HepG2 (cell line): ENCODE measurements around the gene KDM1B. TPM values are rescaled to one million over a fixed set of nuclear protein-coding genes. Genes with fewer than 3 reads are reported as not detected.

ENCODE experiments used
- ATAC-seq: fragments of 200-7000 bp; cut with Tn5 transposase; 3 replicates; pipeline ENCODE4 v1.9.1; 2020; ENCODE audit warnings: mild to moderate bottlenecking, moderate library complexity
- BruUV-seq: library from RNA; stranded (reverse); fragments of 400-500 nt; replicated peaks from 2 replicates; lab custom pipeline; 2021; lab: Mats Ljungman, UMichigan
- CTCF ChIA-PET: fragments of 300-600 bp; formaldehyde crosslinking; extraction: SDS; loops from one replicate; lab custom pipeline; 2021; ENCODE audit warnings: low total read pairs, inconsistent platforms, low intra/inter-chr PET ratio; lab: Yijun Ruan, JAX
- POLR2A ChIA-PET: fragments of 350-600 bp; sonication (Branson Sonifier 250); formaldehyde crosslinking; loops from one replicate; lab custom pipeline; 2020; ENCODE audit warnings: antibody characterized with exemption, inconsistent platforms; lab: Yijun Ruan, JAX
- DNase-seq: peaks from one replicate; pipeline ENCODE4 v3.0.0-alpha.2; 2015; ENCODE audit warnings: low spot score
- FAIRE-seq: peaks from 3 replicates; lab custom pipeline; 2011; peaks lifted over from hg19 to GRCh38; lab: Jason Lieb, UNC
- H2AFZ ChIP-seq: one replicate; pipeline ENCODE4 v1.6.1; 2011; ENCODE audit warnings: low read length, inconsistent platforms
- H3K27ac ChIP-seq: fragments of 300-600 bp; 3 replicates; pipeline ENCODE4 v1.8.0; 2011; ENCODE audit warnings: mixed run types, mild to moderate bottlenecking, mixed read lengths, low read length, inconsistent platforms; ENCODE audit not compliant: insufficient read depth; ENCODE audit errors: extremely low read length
- H3K27me3 ChIP-seq, 2 experiments: fragments of 200-600 bp in 1 of 2; 2 replicates in 1 of 2; 3 replicates in 1 of 2; pipeline versions ENCODE4 v1.6.0 to v1.8.0; 2011; ENCODE audit warnings: low read length in 2 of 2, mild to moderate bottlenecking in 2 of 2, moderate library complexity in 2 of 2, inconsistent platforms in 1 of 2; ENCODE audit not compliant: insufficient read depth in 2 of 2, control insufficient read depth in 1 of 2
- H3K36me3 ChIP-seq, 2 experiments: fragments of 200-600 bp in 1 of 2; replicated peaks in 1 of 2; 2 replicates in 1 of 2; 3 replicates in 1 of 2; pipeline versions ENCODE4 v1.5.1 to v1.8.0; 2011; ENCODE audit warnings: low read length in 2 of 2, inconsistent platforms in 1 of 2; ENCODE audit not compliant: insufficient read depth in 2 of 2, control insufficient read depth in 1 of 2
- H3K4me1 ChIP-seq: 2 replicates; pipeline ENCODE4 v1.5.1; 2012; ENCODE audit warnings: low read length, inconsistent platforms; ENCODE audit not compliant: insufficient read depth
- H3K4me2 ChIP-seq: 2 replicates; pipeline ENCODE4 v1.6.0; 2011; ENCODE audit warnings: low read depth, low read length, inconsistent platforms
- H3K4me3 ChIP-seq, 3 experiments: fragments of 200-600 bp in 1 of 3; sonication (generic), shearing (Covaris generic) in 1 of 3; replicated peaks in 1 of 3; 2 replicates each; pipeline ENCODE4 v1.5.1; 2011 to 2016; ENCODE audit warnings: low read length in 3 of 3, inconsistent platforms in 2 of 3, low read depth in 2 of 3, mild to moderate bottlenecking in 2 of 3, control low read depth in 1 of 3, mixed read lengths in 1 of 3; ENCODE audit not compliant: insufficient read depth in 1 of 3
- H3K79me2 ChIP-seq: one replicate; pipeline ENCODE4 v1.6.1; 2011; ENCODE audit warnings: low read length, inconsistent platforms; ENCODE audit not compliant: insufficient read depth
- H3K9ac ChIP-seq: 2 replicates; pipeline ENCODE4 v1.6.0; 2011; ENCODE audit warnings: mild to moderate bottlenecking, low read depth, low read length, inconsistent platforms; ENCODE audit not compliant: insufficient read depth
- H3K9me3 ChIP-seq: 2 replicates; pipeline ENCODE4 v1.5.1; 2012; ENCODE audit warnings: mild to moderate bottlenecking, low read length
- H4K20me1 ChIP-seq: 2 replicates; pipeline ENCODE4 v1.6.0; 2011; ENCODE audit warnings: inconsistent platforms, mild to moderate bottlenecking, low read length, moderate library complexity; ENCODE audit not compliant: insufficient read depth
- ARNT ChIP-seq: fragments of 450-650 bp; IDR thresholded peaks from 2 replicates; pipeline ENCODE4 v1.6.1; 2017
- ATF7 ChIP-seq, 2 experiments: fragments of 450-650 bp in 1 of 2; sonication (generic) in 1 of 2; formaldehyde crosslinking in 1 of 2; IDR thresholded peaks; 2 replicates each; pipeline versions ENCODE4 v1.4.0 to v1.6.1; 2016 to 2020; ENCODE audit warnings: antibody characterized with exemption in 1 of 2, mild to moderate bottlenecking in 1 of 2, missing genetic modification reagents in 1 of 2
- HNRNPK ChIP-seq: fragments of 200-400 bp; formaldehyde crosslinking; IDR thresholded peaks from 2 replicates; pipeline ENCODE4 v1.6.1; 2018; ENCODE audit warnings: low read length, low read depth, moderate library complexity, mild to moderate bottlenecking; ENCODE audit not compliant: poor library complexity, severe bottlenecking
- HOXA9 ChIP-seq: sonication (generic); formaldehyde crosslinking; IDR thresholded peaks from 2 replicates; pipeline ENCODE4 v1.8.1; 2022; ENCODE audit warnings: missing genetic modification reagents, mild to moderate bottlenecking, moderate library complexity, borderline replicate concordance
- NR2F6 ChIP-seq, 2 experiments: IDR thresholded peaks; 2 replicates each; pipeline ENCODE4 v1.6.1; 2016; ENCODE audit warnings: antibody characterized with exemption in 1 of 2, mild to moderate bottlenecking in 1 of 2
- NRL ChIP-seq: sonication (generic); formaldehyde crosslinking; IDR thresholded peaks from 2 replicates; pipeline ENCODE4 v1.5.0; 2020; ENCODE audit warnings: missing genetic modification reagents, mild to moderate bottlenecking, moderate library complexity, borderline replicate concordance
- PITX1 ChIP-seq: sonication (generic); formaldehyde crosslinking; IDR thresholded peaks from 2 replicates; pipeline ENCODE4 v1.5.1; 2020; ENCODE audit warnings: mild to moderate bottlenecking, missing genetic modification reagents
- SETDB1 ChIP-seq: sonication (generic); formaldehyde crosslinking; IDR thresholded peaks from 2 replicates; pipeline ENCODE4 v1.5.1; 2020; ENCODE audit warnings: missing genetic modification reagents, mild to moderate bottlenecking, borderline replicate concordance
- ZFP36 ChIP-seq: fragments of 150-350 bp; IDR thresholded peaks from 2 replicates; pipeline ENCODE4 v1.6.1; 2018; ENCODE audit warnings: borderline replicate concordance, low read length, low read depth; ENCODE audit not compliant: partially characterized antibody
- ZNF775 ChIP-seq: sonication (generic); formaldehyde crosslinking; IDR thresholded peaks from 2 replicates; pipeline ENCODE4 v1.4.0; 2020; ENCODE audit warnings: missing genetic modification reagents, mild to moderate bottlenecking, moderate library complexity, borderline replicate concordance
- WGBS: methylation state at CpG from one replicate; pipeline ENCODE4 v1.1.6; 2017; ENCODE audit warnings: low lambda C conversion rate; 5-methylcytosine and 5-hydroxymethylcytosine counted together
- in situ Hi-C: cut with HindIII; loops from 2 replicates; pipeline ENCODE4 v1.10.0; 2017; ENCODE audit warnings: low pct_unique_long_range_greater_than_20kb; ENCODE audit not compliant: extremely low pct_ligation_motif_present
- intact Hi-C: fragments of 100-400 bp; cut with micrococcal nuclease; formaldehyde crosslinking; loops from one replicate; pipeline ENCODE4 v1.10.0; 2022; ENCODE audit not compliant: unreplicated experiment
- polyA plus RNA-seq, 8 experiments: library from polyadenylated mRNA; depleted of rRNA in 3 of 8; stranded (reverse) in 7 of 8; unstranded in 1 of 8; fragments of >200 nt; fragmentation: Illumina TruSeq in 4 of 8; extraction: Trizol in 4 of 8; gene quantifications; 2 replicates each; pipeline versions ENCODE4 v1.2.1 to v1.2.3, GENCODE V29; 2011 to 2016; ENCODE audit warnings: low read depth in 4 of 8, missing spikeins in 1 of 8, mixed read lengths in 1 of 8; ENCODE audit not compliant: insufficient read depth in 1 of 8
- total RNA-seq, 5 experiments: library from RNA; depleted of rRNA; stranded (reverse); fragments of >200 nt; fragmentation: Illumina TruSeq; extraction: Trizol; gene quantifications; 2 replicates each; pipeline ENCODE4 v1.2.3, GENCODE V29; 2016; ENCODE audit warnings: low read depth in 1 of 5
- TF ChIP-seq, protein P1 (sequence below): sonication (generic); formaldehyde crosslinking; conservative IDR thresholded peaks from 2 replicates; pipeline ENCODE4 v1.8.0; 2022; ENCODE audit warnings: low read depth, missing genetic modification reagents
- TF ChIP-seq, protein P2 (sequence below): sonication (generic); formaldehyde crosslinking; IDR thresholded peaks from one replicate; pipeline ENCODE4 v1.5.1; 2020; ENCODE audit warnings: mild to moderate bottlenecking, missing genetic modification reagents; ENCODE audit errors: not compliant biosample characterization

Gene KDM1B
- total and polyA plus RNA-seq, 2 of the 13 experiments (the other 11 are each of a cell fraction or from before 2014, with no cell fraction given), result 9.8 to 13.2 TPM

DNA sequence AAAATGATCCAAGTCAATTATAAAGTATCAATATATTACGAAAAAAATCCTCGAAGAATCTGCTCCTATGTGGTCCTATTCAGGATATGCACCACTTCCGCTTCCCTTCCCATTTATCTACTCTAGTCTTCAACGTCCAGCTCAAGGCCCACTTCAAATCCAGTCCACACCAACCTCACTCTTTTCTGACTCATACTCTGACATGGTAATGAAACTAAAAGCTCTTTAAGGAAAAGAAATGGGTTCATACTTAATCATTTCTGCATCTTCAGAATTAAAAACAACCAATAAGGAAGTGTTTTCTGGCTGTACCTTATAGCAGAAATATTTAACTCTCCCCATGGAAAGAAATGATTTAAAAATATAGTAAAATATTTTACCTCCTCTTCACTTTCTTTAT, 94.0 kb downstream of the KDM1B start:
- H2AFZ ChIP-seq, result no peak overlapping the region
- no peak overlapping the region for H3K4me3 ChIP-seq
- ATAC-seq (no peak), FAIRE-seq (no peak), DNase-seq (no peak)
- POLR2A ChIA-PET, result interaction anchor here (0.7 to 1.2 kb wide), 2 partner anchors 11 to 15 kb away, joined by 3 to 5 read pairs; partner anchors contain the start of gene DEK
- intact Hi-C loops (no loop called here), in situ Hi-C loops (no loop called here)
- peaks cover 36% of the 10 kb centered on the region for H3K79me2 ChIP-seq
- peaks cover 14 to 95% of the 10 kb centered on the region in 2 experiments for H3K36me3 ChIP-seq
- no peak overlapping the region for H3K4me2 ChIP-seq
- H3K4me1 ChIP-seq, result no peaks in the 10 kb centered on the region
- H4K20me1 ChIP-seq, result 0 out of 2 replicates have a peak, but pooled peaks cover 7% of the 10 kb centered on the region
- no peak overlapping the region for H3K27ac ChIP-seq
- no peak overlapping the region for H3K9ac ChIP-seq
- TSS peak; percentile 5 for BruUV-seq
- H3K27me3 ChIP-seq, result no peaks in the 10 kb centered on the region
- H3K9me3 ChIP-seq, result no peaks in the 10 kb centered on the region
- 99% methylated on average over 4 of the region's 4 CpGs for WGBS
- CTCF ChIA-PET, result no interaction called here
- TF ChIP-seq ZNF775 (CRISPR knock-in tag), result no peak
- no peak for TF ChIP-seq SETDB1 (CRISPR knock-in tag)
- TF ChIP-seq ATF7 (IDR thresholded peaks at IDR 0.05), result no peak
- TF ChIP-seq ATF7 (CRISPR knock-in tag; IDR thresholded peaks at IDR 0.05), result no peak
- no peak for TF ChIP-seq HOXA9 (CRISPR knock-in tag)
- no peak for TF ChIP-seq HNRNPK
- TF ChIP-seq, protein P1, sequence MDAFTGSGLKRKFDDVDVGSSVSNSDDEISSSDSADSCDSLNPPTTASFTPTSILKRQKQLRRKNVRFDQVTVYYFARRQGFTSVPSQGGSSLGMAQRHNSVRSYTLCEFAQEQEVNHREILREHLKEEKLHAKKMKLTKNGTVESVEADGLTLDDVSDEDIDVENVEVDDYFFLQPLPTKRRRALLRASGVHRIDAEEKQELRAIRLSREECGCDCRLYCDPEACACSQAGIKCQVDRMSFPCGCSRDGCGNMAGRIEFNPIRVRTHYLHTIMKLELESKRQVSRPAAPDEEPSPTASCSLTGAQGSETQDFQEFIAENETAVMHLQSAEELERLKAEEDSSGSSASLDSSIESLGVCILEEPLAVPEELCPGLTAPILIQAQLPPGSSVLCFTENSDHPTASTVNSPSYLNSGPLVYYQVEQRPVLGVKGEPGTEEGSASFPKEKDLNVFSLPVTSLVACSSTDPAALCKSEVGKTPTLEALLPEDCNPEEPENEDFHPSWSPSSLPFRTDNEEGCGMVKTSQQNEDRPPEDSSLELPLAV (CRISPR knock-in tag), result no peak
- no peak for TF ChIP-seq PITX1 (CRISPR knock-in tag)
- TF ChIP-seq NRL, result no peak
- no peak for TF ChIP-seq NR2F6 (IDR thresholded peaks at IDR 0.05)
- TF ChIP-seq NR2F6 (CRISPR knock-in tag; IDR thresholded peaks at IDR 0.05), result no peak
- TF ChIP-seq, protein P2, sequence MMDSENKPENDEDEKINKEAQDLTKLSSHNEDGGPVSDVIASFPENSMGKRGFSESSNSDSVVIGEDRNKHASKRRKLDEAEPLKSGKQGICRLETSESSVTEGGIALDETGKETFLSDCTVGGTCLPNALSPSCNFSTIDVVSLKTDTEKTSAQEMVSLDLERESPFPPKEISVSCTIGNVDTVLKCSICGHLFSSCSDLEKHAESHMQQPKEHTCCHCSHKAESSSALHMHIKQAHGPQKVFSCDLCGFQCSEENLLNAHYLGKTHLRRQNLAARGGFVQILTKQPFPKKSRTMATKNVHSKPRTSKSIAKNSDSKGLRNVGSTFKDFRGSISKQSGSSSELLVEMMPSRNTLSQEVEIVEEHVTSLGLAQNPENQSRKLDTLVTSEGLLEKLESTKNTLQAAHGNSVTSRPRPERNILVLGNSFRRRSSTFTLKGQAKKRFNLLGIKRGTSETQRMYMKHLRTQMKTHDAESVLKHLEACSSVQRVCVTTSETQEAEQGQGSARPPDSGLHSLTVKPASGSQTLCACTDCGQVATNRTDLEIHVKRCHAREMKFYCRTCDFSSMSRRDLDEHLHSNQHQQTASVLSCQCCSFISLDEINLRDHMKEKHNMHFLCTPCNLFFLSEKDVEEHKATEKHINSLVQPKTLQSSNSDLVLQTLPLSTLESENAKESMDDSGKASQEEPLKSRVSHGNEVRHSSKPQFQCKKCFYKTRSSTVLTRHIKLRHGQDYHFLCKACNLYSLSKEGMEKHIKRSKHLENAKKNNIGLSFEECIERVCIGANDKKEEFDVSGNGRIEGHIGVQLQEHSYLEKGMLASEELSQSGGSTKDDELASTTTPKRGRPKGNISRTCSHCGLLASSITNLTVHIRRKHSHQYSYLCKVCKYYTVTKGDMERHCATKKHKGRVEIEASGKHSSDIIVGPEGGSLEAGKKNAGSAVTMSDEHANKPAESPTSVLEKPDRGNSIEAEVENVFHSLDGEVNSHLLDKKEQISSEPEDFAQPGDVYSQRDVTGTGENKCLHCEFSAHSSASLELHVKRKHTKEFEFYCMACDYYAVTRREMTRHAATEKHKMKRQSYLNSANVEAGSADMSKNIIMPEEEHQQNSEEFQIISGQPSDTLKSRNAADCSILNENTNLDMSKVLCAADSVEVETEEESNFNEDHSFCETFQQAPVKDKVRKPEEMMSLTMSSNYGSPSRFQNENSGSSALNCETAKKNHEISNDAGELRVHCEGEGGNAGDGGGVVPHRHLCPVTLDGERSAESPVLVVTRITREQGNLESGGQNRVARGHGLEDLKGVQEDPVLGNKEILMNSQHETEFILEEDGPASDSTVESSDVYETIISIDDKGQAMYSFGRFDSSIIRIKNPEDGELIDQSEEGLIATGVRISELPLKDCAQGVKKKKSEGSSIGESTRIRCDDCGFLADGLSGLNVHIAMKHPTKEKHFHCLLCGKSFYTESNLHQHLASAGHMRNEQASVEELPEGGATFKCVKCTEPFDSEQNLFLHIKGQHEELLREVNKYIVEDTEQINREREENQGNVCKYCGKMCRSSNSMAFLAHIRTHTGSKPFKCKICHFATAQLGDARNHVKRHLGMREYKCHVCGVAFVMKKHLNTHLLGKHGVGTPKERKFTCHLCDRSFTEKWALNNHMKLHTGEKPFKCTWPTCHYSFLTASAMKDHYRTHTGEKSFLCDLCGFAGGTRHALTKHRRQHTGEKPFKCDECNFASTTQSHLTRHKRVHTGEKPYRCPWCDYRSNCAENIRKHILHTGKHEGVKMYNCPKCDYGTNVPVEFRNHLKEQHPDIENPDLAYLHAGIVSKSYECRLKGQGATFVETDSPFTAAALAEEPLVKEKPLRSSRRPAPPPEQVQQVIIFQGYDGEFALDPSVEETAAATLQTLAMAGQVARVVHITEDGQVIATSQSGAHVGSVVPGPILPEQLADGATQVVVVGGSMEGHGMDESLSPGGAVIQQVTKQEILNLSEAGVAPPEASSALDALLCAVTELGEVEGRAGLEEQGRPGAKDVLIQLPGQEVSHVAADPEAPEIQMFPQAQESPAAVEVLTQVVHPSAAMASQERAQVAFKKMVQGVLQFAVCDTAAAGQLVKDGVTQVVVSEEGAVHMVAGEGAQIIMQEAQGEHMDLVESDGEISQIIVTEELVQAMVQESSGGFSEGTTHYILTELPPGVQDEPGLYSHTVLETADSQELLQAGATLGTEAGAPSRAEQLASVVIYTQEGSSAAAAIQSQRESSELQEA (CRISPR knock-in tag), result no peak
- no peak for TF ChIP-seq ARNT
- TF ChIP-seq ZFP36, result no peak
